PC-9 (cell line): Measurements from ENCODE around the gene HBG2. TPM values are rescaled to one million over a fixed set of nuclear protein-coding genes. Genes with fewer than 3 reads are reported as not detected.
"Not testable (repeated sequence)": the region's sequence is repeated elsewhere in the genome, so short reads cannot be mapped to it uniquely, and the experiment has no call there.

Experiments
- BruUV-seq: library from RNA; stranded (reverse); fragments of 400-500 nt; replicated peaks from 2 replicates; lab custom pipeline; 2021; lab: Mats Ljungman, UMichigan
- CTCF ChIA-PET: fragments of 300-600 bp; sonication (Branson Sonifier 250); formaldehyde crosslinking; loops from one replicate; lab custom pipeline; 2022; ENCODE audit warnings: antibody characterized with exemption; lab: Charles Lee
- POLR2A ChIA-PET: fragments of 300-600 bp; sonication (Branson Sonifier 250); formaldehyde crosslinking; loops from one replicate; lab custom pipeline; 2022; ENCODE audit warnings: antibody characterized with exemption; ENCODE audit not compliant: unreplicated experiment; lab: Charles Lee
- DNase-seq, 2 experiments: peaks; one replicate each; pipeline versions ENCODE4 v3.0.0 to v3.0.0-alpha.2; 2015 to 2022; ENCODE audit warnings: mixed read lengths in 1 of 2
- H2AFZ ChIP-seq: fragments of 200-600 bp; sonication (generic); 2 replicates; pipeline ENCODE4 v1.8.1; 2017; ENCODE audit warnings: antibody characterized with exemption
- H3F3A ChIP-seq: fragments of 200-600 bp; sonication (generic); 2 replicates; pipeline ENCODE4 v1.8.1; 2017; ENCODE audit warnings: antibody characterized with exemption, mild to moderate bottlenecking, low read depth; ENCODE audit not compliant: insufficient read depth
- H3K27ac ChIP-seq: fragments of 200-600 bp; sonication (generic); 2 replicates; pipeline ENCODE4 v1.6.1; 2016; ENCODE audit warnings: mixed run types
- H3K27me3 ChIP-seq: fragments of 200-600 bp; sonication (generic); 2 replicates; pipeline ENCODE4 v1.6.1; 2016; ENCODE audit warnings: low read depth, mixed run types; ENCODE audit not compliant: insufficient read depth
- H3K36me3 ChIP-seq: fragments of 200-600 bp; sonication (generic); 2 replicates; pipeline ENCODE4 v1.6.1; 2016; ENCODE audit warnings: low read depth, mixed run types
- H3K4me1 ChIP-seq: fragments of 200-600 bp; sonication (generic); replicated peaks from 2 replicates; pipeline ENCODE4 v1.6.1; 2016; ENCODE audit warnings: mixed run types; ENCODE audit not compliant: insufficient read depth
- H3K4me2 ChIP-seq: fragments of 200-600 bp; sonication (generic); 2 replicates; pipeline ENCODE4 v1.6.1; 2017; ENCODE audit warnings: mixed run types
- H3K4me3 ChIP-seq: fragments of 200-600 bp; sonication (generic); 2 replicates; pipeline ENCODE4 v1.6.1; 2016; ENCODE audit warnings: mixed run types
- H3K79me2 ChIP-seq: fragments of 200-600 bp; sonication (generic); 2 replicates; pipeline ENCODE4 v1.6.1; 2017; ENCODE audit warnings: low read depth, mixed run types
- H3K9me2 ChIP-seq: fragments of 200-600 bp; sonication (generic); 2 replicates; pipeline ENCODE4 v1.8.1; 2017; ENCODE audit warnings: mild to moderate bottlenecking; ENCODE audit not compliant: insufficient read depth
- H3K9me3 ChIP-seq: fragments of 200-600 bp; sonication (generic); 2 replicates; pipeline ENCODE4 v1.8.1; 2016; ENCODE audit warnings: low read depth; ENCODE audit not compliant: insufficient read depth
- H4K20me1 ChIP-seq: fragments of 200-600 bp; sonication (generic); 2 replicates; pipeline ENCODE4 v1.8.1; 2017; ENCODE audit not compliant: insufficient read depth
- CTCF ChIP-seq: fragments of 200-600 bp; sonication (generic); conservative IDR thresholded peaks from 2 replicates; pipeline ENCODE4 v1.6.1; 2017; ENCODE audit warnings: mixed run types, antibody characterized with exemption, mild to moderate bottlenecking, moderate library complexity
- EZH2 ChIP-seq: fragments of 200-600 bp; sonication (generic); IDR thresholded peaks from 2 replicates; pipeline ENCODE4 v1.8.0; 2017; ENCODE audit warnings: antibody characterized with exemption, low read depth
- intact Hi-C: fragments of 100-400 bp; cut with micrococcal nuclease; formaldehyde crosslinking; loops from one replicate; pipeline ENCODE4 v1.10.0; 2022; ENCODE audit not compliant: unreplicated experiment
- total RNA-seq: library from RNA; stranded (reverse); gene quantifications from 2 replicates; pipeline ENCODE4 v1.2.3, GENCODE V29; 2021

Gene HBG2
- total RNA-seq, 1 experiment from 2014 or later: not detected

- H3F3A ChIP-seq, H2AFZ ChIP-seq, H3K9me3 ChIP-seq, POLR2A ChIA-PET, H3K4me1 ChIP-seq, CTCF ChIA-PET, H3K27me3 ChIP-seq, intact Hi-C loops, H3K79me2 ChIP-seq, DNase-seq, H3K27ac ChIP-seq, H3K9me2 ChIP-seq, H4K20me1 ChIP-seq, H3K4me3 ChIP-seq, H3K4me2 ChIP-seq, H3K36me3 ChIP-seq, BruUV-seq: not testable (repeated sequence)
Measured at GRCh38 chr11:5248498-5248897, 6.1 kb downstream of the HBG2 start.

- Histone ChIP-seq H3K4me2 (no peak overlapping the region), H3K9me2 (no peaks in the 10 kb centered on the region), H2AFZ (no peak overlapping the region), H3K27ac (no peak overlapping the region), H3K36me3 (no peaks in the 10 kb centered on the region), H3K27me3 (0 out of 2 replicates have a peak, but pooled peaks cover 2% of the 10 kb centered on the region), H4K20me1 (no peaks in the 10 kb centered on the region), H3K79me2 (no peaks in the 10 kb centered on the region), H3F3A (no peaks in the 10 kb centered on the region), H3K4me3 (no peak overlapping the region), H3K9me3 (no peaks in the 10 kb centered on the region), H3K4me1 (no peaks in the 10 kb centered on the region)
- ChIA-PET POLR2A (no interaction called here), CTCF (no interaction called here)
- no TSS peak for BruUV-seq
- TF ChIP-seq EZH2 (no peak), CTCF (no peak)
- DNase-seq: no peak
- intact Hi-C loops: no loop called here
Measured at GRCh38 chr11:5247472-5248192, 6.9 kb downstream of the HBG2 start.

GRCh38 chr11:5246772-5247471, 7.7 kb downstream of the HBG2 start:
- Histone ChIP-seq H3K27me3 (0 out of 2 replicates have a peak, but pooled peaks cover 2% of the 10 kb centered on the region), H3K9me3 (no peaks in the 10 kb centered on the region)
- POLR2A ChIA-PET: no interaction called here

More at GRCh38 chr11:5246772-5247471, 7.7 kb downstream of the HBG2 start:
- DNase-seq: no peak
- no peak for TF ChIP-seq EZH2
- no peak for TF ChIP-seq CTCF
- Histone ChIP-seq H3F3A (no peaks in the 10 kb centered on the region), H2AFZ (no peak overlapping the region), H3K9me2 (no peaks in the 10 kb centered on the region), H3K4me2 (no peak overlapping the region), H3K27ac (no peak overlapping the region), H3K79me2 (no peaks in the 10 kb centered on the region), H3K36me3 (no peaks in the 10 kb centered on the region), H3K4me3 (no peak overlapping the region), H3K4me1 (no peaks in the 10 kb centered on the region), H4K20me1 (no peaks in the 10 kb centered on the region)
- intact Hi-C loops: no loop called here
- no TSS peak for BruUV-seq
- CTCF ChIA-PET: no interaction called here
